Measurements from ENCODE around the gene SH3RF1. TPM values are rescaled to one million over a fixed set of nuclear protein-coding genes. Genes with fewer than 3 reads are reported as not detected.

The SH3RF1 gene
- total RNA-seq, 1 experiment from 2014 or later = 11.5 TPM

DNA sequence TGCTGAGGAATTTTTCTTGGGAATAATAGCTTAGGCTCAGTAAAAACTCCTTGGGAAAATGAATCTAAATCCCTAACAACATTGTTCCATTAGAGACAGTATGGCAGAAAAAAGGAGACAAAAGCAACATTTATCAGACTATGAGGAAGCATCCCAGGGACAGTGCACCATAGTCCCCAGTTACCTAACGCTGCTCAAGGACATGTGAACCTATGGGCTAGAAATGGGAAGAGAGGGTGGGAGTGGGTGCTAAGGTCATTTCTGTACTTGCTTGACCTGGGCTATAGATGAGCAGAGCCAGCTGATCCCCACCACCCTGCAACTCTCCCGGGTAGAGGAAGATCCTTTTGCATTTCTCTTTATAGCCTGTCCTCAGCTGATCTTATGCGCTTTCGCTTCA lies 162.5 kb downstream of the SH3RF1 start:
- Histone ChIP-seq H3K4me1 (ENCODE audit: control insufficient read depth, insufficient read depth, low read length) (no peaks in the 10 kb centered on the region), H3K4me3 (ENCODE audit: low read depth in 2 of 2, low read length in 2 of 2) (no peak overlapping the region), H3K27me3 (ENCODE audit: control insufficient read depth, insufficient read depth, low read length) (no peaks in the 10 kb centered on the region), H3K9me3 (ENCODE audit: control insufficient read depth, insufficient read depth, low read depth, low read length) (no peaks in the 10 kb centered on the region), H3K27ac (ENCODE audit: low read length) (no peak overlapping the region), H3K36me3 (ENCODE audit: control insufficient read depth, insufficient read depth, low read length) (no peaks in the 10 kb centered on the region; the same call in 1 of the 2 replicates)
- DNase-seq (ENCODE audit: low read depth, low spot score) (no peak), ATAC-seq (no peak)
- in situ Hi-C loops (cut with HindIII; ENCODE audit: low pct_unique_long_range_greater_than_20kb, low sequenced_read_pairs) (no loop called here), intact Hi-C loops (cut with micrococcal nuclease; ENCODE audit: unreplicated experiment) (no loop called here)
- no TSS peak for BruUV-seq (replicated peaks)
- ChIA-PET POLR2A (interaction anchor here (0.5 kb wide), 1 partner anchor 16 kb away, joined by 14 read pairs; no protein-coding TSS in a partner anchor), CTCF (no interaction called here)
- TF ChIP-seq REST (IDR thresholded peaks at IDR 0.05; ENCODE audit: insufficient read depth in 1 of 2, low read depth in 2 of 2, low read length in 1 of 2) (no peak), TCF7L2 (IDR thresholded peaks at IDR 0.05; ENCODE audit: low read depth, low read length) (no peak), POLR2AphosphoS5 (IDR thresholded peaks at IDR 0.05; ENCODE audit: low read depth, low read length) (no peak), SIN3A (IDR thresholded peaks at IDR 0.05; ENCODE audit: borderline replicate concordance, insufficient read depth, low read depth, low read length) (no peak)
- TF ChIP-seq, protein P1, sequence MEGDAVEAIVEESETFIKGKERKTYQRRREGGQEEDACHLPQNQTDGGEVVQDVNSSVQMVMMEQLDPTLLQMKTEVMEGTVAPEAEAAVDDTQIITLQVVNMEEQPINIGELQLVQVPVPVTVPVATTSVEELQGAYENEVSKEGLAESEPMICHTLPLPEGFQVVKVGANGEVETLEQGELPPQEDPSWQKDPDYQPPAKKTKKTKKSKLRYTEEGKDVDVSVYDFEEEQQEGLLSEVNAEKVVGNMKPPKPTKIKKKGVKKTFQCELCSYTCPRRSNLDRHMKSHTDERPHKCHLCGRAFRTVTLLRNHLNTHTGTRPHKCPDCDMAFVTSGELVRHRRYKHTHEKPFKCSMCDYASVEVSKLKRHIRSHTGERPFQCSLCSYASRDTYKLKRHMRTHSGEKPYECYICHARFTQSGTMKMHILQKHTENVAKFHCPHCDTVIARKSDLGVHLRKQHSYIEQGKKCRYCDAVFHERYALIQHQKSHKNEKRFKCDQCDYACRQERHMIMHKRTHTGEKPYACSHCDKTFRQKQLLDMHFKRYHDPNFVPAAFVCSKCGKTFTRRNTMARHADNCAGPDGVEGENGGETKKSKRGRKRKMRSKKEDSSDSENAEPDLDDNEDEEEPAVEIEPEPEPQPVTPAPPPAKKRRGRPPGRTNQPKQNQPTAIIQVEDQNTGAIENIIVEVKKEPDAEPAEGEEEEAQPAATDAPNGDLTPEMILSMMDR (IDR thresholded peaks at IDR 0.05) = no peak

- in situ Hi-C loops (cut with HindIII; ENCODE audit: low pct_unique_long_range_greater_than_20kb, low sequenced_read_pairs) = no loop called here
- Histone ChIP-seq H3K9me3 (ENCODE audit: control insufficient read depth, insufficient read depth, low read depth, low read length) (no peaks in the 10 kb centered on the region), H3K27ac (ENCODE audit: low read length) (no peak overlapping the region), H3K27me3 (ENCODE audit: control insufficient read depth, insufficient read depth, low read length) (no peaks in the 10 kb centered on the region), H3K4me3 (ENCODE audit: low read depth in 2 of 2, low read length in 2 of 2) (no peak overlapping the region), H3K36me3 (ENCODE audit: control insufficient read depth, insufficient read depth, low read length) (no peaks in the 10 kb centered on the region; the same call in 1 of the 2 replicates), H3K4me1 (ENCODE audit: control insufficient read depth, insufficient read depth, low read length) (no peaks in the 10 kb centered on the region)
- POLR2A ChIA-PET = no interaction called here
- ATAC-seq = no peak
- CTCF ChIA-PET = no interaction called here
- intact Hi-C loops (cut with micrococcal nuclease; ENCODE audit: unreplicated experiment) = no loop called here
- BruUV-seq (replicated peaks) = no TSS peak
- TF ChIP-seq SIN3A (IDR thresholded peaks at IDR 0.05; ENCODE audit: borderline replicate concordance, insufficient read depth, low read depth, low read length) (no peak), POLR2AphosphoS5 (IDR thresholded peaks at IDR 0.05; ENCODE audit: low read depth, low read length) (no peak), REST (IDR thresholded peaks at IDR 0.05; ENCODE audit: insufficient read depth in 1 of 2, low read depth in 2 of 2, low read length in 1 of 2) (no peak), TCF7L2 (IDR thresholded peaks at IDR 0.05; ENCODE audit: low read depth, low read length) (no peak)
- TF ChIP-seq, protein P1 (IDR thresholded peaks at IDR 0.05) = no peak
- no peak for DNase-seq (ENCODE audit: low read depth, low spot score)
Measured at GRCh38 chr4:169107528-169107927, 163.2 kb downstream of the SH3RF1 start.
